Measurements from ENCODE around the gene CCK. TPM values are rescaled to one million over a fixed set of nuclear protein-coding genes. Genes with fewer than 3 reads are reported as not detected.
"Not testable (repeated sequence)": the region's sequence is repeated elsewhere in the genome, so short reads cannot be mapped to it uniquely, and the experiment has no call there.

CCK gene
- polyA plus RNA-seq, 1 donor (not counting 4 experiments of a cell fraction or from before 2014, with no cell fraction given), result 8.2 TPM

DNA sequence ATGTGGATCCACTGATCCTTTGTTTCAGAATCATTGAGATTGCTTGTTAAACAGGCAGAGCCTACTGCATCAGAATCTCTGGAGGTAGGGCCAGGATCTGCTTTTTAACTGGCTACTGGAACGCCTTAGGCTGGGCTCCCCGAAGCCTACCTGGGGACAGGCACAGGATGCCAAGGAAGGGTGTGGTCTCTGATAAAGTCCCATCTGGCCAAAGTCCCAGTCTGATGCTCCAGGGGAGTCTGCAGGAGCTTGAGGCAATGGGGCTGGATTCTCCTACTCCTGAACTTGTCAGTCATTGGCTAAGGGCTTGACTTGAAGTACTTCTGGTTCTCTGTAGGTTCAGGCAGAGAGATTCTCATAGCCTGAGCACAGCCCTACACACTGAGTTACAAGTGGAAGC lies 22.4 kb upstream of the CCK start:
- Histone ChIP-seq H3K27me3 (ENCODE audit: control insufficient read depth, extremely low read depth, insufficient read depth, low read length) (peaks cover 5% of the 10 kb centered on the region), H3K36me3 (ENCODE audit: control insufficient read depth in 2 of 2, extremely low read depth in 1 of 2, insufficient read depth in 2 of 2, low read length in 2 of 2) (no peaks in the 10 kb centered on the region), H3K9me3 (ENCODE audit: control insufficient read depth, low read depth, low read length) (no peaks in the 10 kb centered on the region), H3K4me3 (ENCODE audit: control insufficient read depth in 2 of 3, extremely low read depth in 1 of 3, insufficient read depth in 2 of 3, low read depth in 1 of 3, low read length in 3 of 3) (no peak overlapping the region), H3K79me2 (ENCODE audit: control insufficient read depth, insufficient read depth, low read length) (no peaks in the 10 kb centered on the region), H3K9me1 (ENCODE audit: control insufficient read depth, extremely low read depth, insufficient read depth, low read length) (no peaks in the 10 kb centered on the region), H3K27ac (ENCODE audit: control insufficient read depth, insufficient read depth, low read length) (no peak overlapping the region), H3K4me2 (ENCODE audit: control insufficient read depth, extremely low read depth, insufficient read depth, low read depth, low read length) (no peak overlapping the region), H4K20me1 (ENCODE audit: control insufficient read depth, extremely low read depth, insufficient read depth, low read length) (no peaks in the 10 kb centered on the region), H3K4me1 (ENCODE audit: control insufficient read depth, extremely low read depth, insufficient read depth, low read length) (no peaks in the 10 kb centered on the region), H2AFZ (ENCODE audit: control insufficient read depth, low read length) (no peak overlapping the region), H3K9ac (ENCODE audit: control insufficient read depth, extremely low read depth, insufficient read depth, low read length) (no peak overlapping the region)
- dilution Hi-C loops (cut with MboI; ENCODE audit: extremely low pct_ligation_motif_present, low sequenced_read_pairs), result no loop called here
- no peak for TF ChIP-seq EZH2 (IDR thresholded peaks at IDR 0.05; ENCODE audit: low read length)
- TF ChIP-seq, protein P1, sequence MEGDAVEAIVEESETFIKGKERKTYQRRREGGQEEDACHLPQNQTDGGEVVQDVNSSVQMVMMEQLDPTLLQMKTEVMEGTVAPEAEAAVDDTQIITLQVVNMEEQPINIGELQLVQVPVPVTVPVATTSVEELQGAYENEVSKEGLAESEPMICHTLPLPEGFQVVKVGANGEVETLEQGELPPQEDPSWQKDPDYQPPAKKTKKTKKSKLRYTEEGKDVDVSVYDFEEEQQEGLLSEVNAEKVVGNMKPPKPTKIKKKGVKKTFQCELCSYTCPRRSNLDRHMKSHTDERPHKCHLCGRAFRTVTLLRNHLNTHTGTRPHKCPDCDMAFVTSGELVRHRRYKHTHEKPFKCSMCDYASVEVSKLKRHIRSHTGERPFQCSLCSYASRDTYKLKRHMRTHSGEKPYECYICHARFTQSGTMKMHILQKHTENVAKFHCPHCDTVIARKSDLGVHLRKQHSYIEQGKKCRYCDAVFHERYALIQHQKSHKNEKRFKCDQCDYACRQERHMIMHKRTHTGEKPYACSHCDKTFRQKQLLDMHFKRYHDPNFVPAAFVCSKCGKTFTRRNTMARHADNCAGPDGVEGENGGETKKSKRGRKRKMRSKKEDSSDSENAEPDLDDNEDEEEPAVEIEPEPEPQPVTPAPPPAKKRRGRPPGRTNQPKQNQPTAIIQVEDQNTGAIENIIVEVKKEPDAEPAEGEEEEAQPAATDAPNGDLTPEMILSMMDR (optimal IDR thresholded peaks at IDR 0.05 in 1 of 3, IDR thresholded peaks at IDR 0.05 in 1 of 3, conservative IDR thresholded peaks at IDR 0.05 in 1 of 3; ENCODE audit: extremely low read depth in 1 of 3, insufficient read depth in 2 of 3, low read length in 3 of 3), result no peak
- FAIRE-seq, result no peak
- DNase-seq (ENCODE audit: low read depth, low spot score), result no peak

DNA sequence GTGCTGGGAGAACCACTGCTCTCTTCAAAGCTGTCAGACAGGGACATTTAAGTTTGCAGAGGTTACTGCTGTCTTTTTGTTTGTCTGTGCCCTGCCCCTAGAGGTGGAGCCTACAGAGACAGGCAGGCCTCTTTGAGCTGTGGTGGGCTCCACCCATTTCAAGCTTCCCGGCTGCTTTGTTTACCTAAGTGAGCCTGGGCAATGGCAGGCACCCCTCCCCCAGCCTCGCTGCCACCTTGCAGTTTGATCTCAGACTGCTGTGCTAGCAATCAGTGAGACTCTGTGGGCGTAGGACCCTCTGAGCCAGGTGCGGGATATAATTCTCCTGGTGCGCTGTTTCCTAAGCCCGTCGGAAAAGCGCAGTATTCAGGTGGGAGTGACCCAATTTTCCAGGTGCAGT lies 21.4 kb upstream of the CCK start:
- H3K79me2 ChIP-seq (ENCODE audit: control insufficient read depth, insufficient read depth, low read length); H2AFZ ChIP-seq (ENCODE audit: control insufficient read depth, low read length); H3K9ac ChIP-seq (ENCODE audit: control insufficient read depth, extremely low read depth, insufficient read depth, low read length); H3K9me1 ChIP-seq (ENCODE audit: control insufficient read depth, extremely low read depth, insufficient read depth, low read length); H3K4me1 ChIP-seq (ENCODE audit: control insufficient read depth, extremely low read depth, insufficient read depth, low read length); FAIRE-seq; H3K27me3 ChIP-seq (ENCODE audit: control insufficient read depth, extremely low read depth, insufficient read depth, low read length); H3K4me2 ChIP-seq (ENCODE audit: control insufficient read depth, extremely low read depth, insufficient read depth, low read depth, low read length); dilution Hi-C loops (cut with MboI; ENCODE audit: extremely low pct_ligation_motif_present, low sequenced_read_pairs); H4K20me1 ChIP-seq (ENCODE audit: control insufficient read depth, extremely low read depth, insufficient read depth, low read length); H3K4me3 ChIP-seq (ENCODE audit: control insufficient read depth in 2 of 3, extremely low read depth in 1 of 3, insufficient read depth in 2 of 3, low read depth in 1 of 3, low read length in 3 of 3); H3K9me3 ChIP-seq (ENCODE audit: control insufficient read depth, low read depth, low read length); H3K36me3 ChIP-seq (ENCODE audit: control insufficient read depth in 2 of 2, extremely low read depth in 1 of 2, insufficient read depth in 2 of 2, low read length in 2 of 2); DNase-seq (ENCODE audit: low read depth, low spot score); H3K27ac ChIP-seq (ENCODE audit: control insufficient read depth, insufficient read depth, low read length): not testable (repeated sequence)

DNA sequence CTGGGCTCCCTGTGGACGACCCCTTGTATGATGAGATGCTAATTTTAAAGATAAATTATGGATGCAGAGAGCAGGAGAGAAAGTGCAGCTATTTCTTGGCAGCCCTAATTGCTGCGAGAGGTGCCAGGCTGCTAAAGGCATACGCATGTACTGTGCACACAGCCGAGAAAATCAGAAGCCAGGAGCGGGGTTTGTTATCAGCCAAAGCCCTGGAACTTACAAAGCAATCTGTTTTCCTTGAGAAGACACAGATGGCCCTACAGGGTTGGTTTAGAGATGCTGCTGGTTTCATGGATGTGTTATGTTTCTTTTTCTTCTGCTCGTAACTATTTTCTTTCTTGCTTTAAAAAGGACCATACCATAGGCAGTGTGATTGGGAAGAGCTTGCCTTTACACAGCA lies 11.7 kb upstream of the CCK start:
- Histone ChIP-seq H3K9me3 (ENCODE audit: control insufficient read depth, low read depth, low read length) (peaks cover 3% of the 10 kb centered on the region), H2AFZ (ENCODE audit: control insufficient read depth, low read length) (no peak overlapping the region), H3K36me3 (ENCODE audit: control insufficient read depth in 2 of 2, extremely low read depth in 1 of 2, insufficient read depth in 2 of 2, low read length in 2 of 2) (no peaks in the 10 kb centered on the region), H3K79me2 (ENCODE audit: control insufficient read depth, insufficient read depth, low read length) (no peaks in the 10 kb centered on the region), H4K20me1 (ENCODE audit: control insufficient read depth, extremely low read depth, insufficient read depth, low read length) (no peaks in the 10 kb centered on the region), H3K27me3 (ENCODE audit: control insufficient read depth, extremely low read depth, insufficient read depth, low read length) (peaks cover 10% of the 10 kb centered on the region), H3K4me2 (ENCODE audit: control insufficient read depth, extremely low read depth, insufficient read depth, low read depth, low read length) (no peak overlapping the region), H3K4me3 (ENCODE audit: control insufficient read depth in 2 of 3, extremely low read depth in 1 of 3, insufficient read depth in 2 of 3, low read depth in 1 of 3, low read length in 3 of 3) (no peak overlapping the region), H3K27ac (ENCODE audit: control insufficient read depth, insufficient read depth, low read length) (no peak overlapping the region), H3K4me1 (ENCODE audit: control insufficient read depth, extremely low read depth, insufficient read depth, low read length) (no peaks in the 10 kb centered on the region), H3K9ac (ENCODE audit: control insufficient read depth, extremely low read depth, insufficient read depth, low read length) (no peak overlapping the region), H3K9me1 (ENCODE audit: control insufficient read depth, extremely low read depth, insufficient read depth, low read length) (no peaks in the 10 kb centered on the region)
- TF ChIP-seq EZH2 (IDR thresholded peaks at IDR 0.05; ENCODE audit: low read length), result no peak
- TF ChIP-seq, protein P1 (optimal IDR thresholded peaks at IDR 0.05 in 1 of 3, IDR thresholded peaks at IDR 0.05 in 1 of 3, conservative IDR thresholded peaks at IDR 0.05 in 1 of 3; ENCODE audit: extremely low read depth in 1 of 3, insufficient read depth in 2 of 3, low read length in 3 of 3), result no peak
- no peak for FAIRE-seq
- dilution Hi-C loops (cut with MboI; ENCODE audit: extremely low pct_ligation_motif_present, low sequenced_read_pairs), result no loop called here
- no peak for DNase-seq (ENCODE audit: low read depth, low spot score)
